Measurements from ENCODE around the gene PRKCQ. TPM values are rescaled to one million over a fixed set of nuclear protein-coding genes. Genes with fewer than 3 reads are reported as not detected.

Gene PRKCQ
- total and polyA plus RNA-seq, 2 of the 4 experiments (the other 2 are of a cell fraction), result under 0.01 to 0.03 TPM

GRCh38 chr10:6478722-6479121 lies 101.4 kb downstream of the PRKCQ start:
- H4K8ac ChIP-seq (ENCODE audit: low read depth in 2 of 2, low read length in 2 of 2), result no peak overlapping the region
- H3K79me1 ChIP-seq (ENCODE audit: low read depth in 1 of 2, low read length in 2 of 2), result no peaks in the 10 kb centered on the region
- H2BK120ac ChIP-seq (ENCODE audit: low read depth, low read length), result no peak overlapping the region
- H2AK5ac ChIP-seq (ENCODE audit: low read depth, low read length), result no peak overlapping the region
- 100% methylated on average over 2 of the region's 8 CpGs; no CpG with 5 or more reads in 1 of the 2 experiments for WGBS, 2 experiments (ENCODE audit: extremely low coverage in 2 of 2, insufficient read length in 1 of 2)
- in situ Hi-C loops (cut with MboI; ENCODE audit: low sequenced_read_pairs) (no loop called here), intact Hi-C loops (cut with micrococcal nuclease) (no loop called here), dilution Hi-C loops (cut with HindIII; ENCODE audit: low sequenced_read_pairs, unreplicated experiment) (no loop called here)
- H2BK15ac ChIP-seq (ENCODE audit: low read depth, low read length), result no peak overlapping the region
- no peak overlapping the region for H2AFZ ChIP-seq (replicated peaks; ENCODE audit: low read length, poor library complexity)
- no peak overlapping the region for H3K56ac ChIP-seq (ENCODE audit: extremely low read depth, insufficient read depth, low read length)
- H3K4me1 ChIP-seq (ENCODE audit: control insufficient read depth, insufficient read depth, low read length), result no peaks in the 10 kb centered on the region
- CTCF ChIA-PET, result no interaction called here
- H3K4me2 ChIP-seq (ENCODE audit: low read depth, low read length), result no peak overlapping the region
- no peak overlapping the region for H3K27ac ChIP-seq (ENCODE audit: insufficient read depth, low read length)
- ATAC-seq (ENCODE audit: low read depth) (no peak), DNase-seq (no peak)
- H3K36me3 ChIP-seq (ENCODE audit: control insufficient read depth, insufficient read depth, low read length), result no peaks in the 10 kb centered on the region
- no peak overlapping the region for H2BK20ac ChIP-seq (ENCODE audit: low read depth, low read length)
- H3K18ac ChIP-seq (ENCODE audit: low read depth, low read length), result no peak overlapping the region
- no peak overlapping the region for H3K4ac ChIP-seq (ENCODE audit: low read depth, low read length)
- POLR2A ChIA-PET (ENCODE audit: unreplicated experiment), result no interaction called here
- no peaks in the 10 kb centered on the region for H3K9me3 ChIP-seq (ENCODE audit: control insufficient read depth, insufficient read depth, low read length)
- no peak overlapping the region for H3K4me3 ChIP-seq (ENCODE audit: insufficient read depth, low read depth, low read length)
- no peaks in the 10 kb centered on the region for H4K20me1 ChIP-seq (ENCODE audit: insufficient read depth, low read length)
- no peaks in the 10 kb centered on the region for H3K27me3 ChIP-seq (ENCODE audit: control insufficient read depth, insufficient read depth, low read length)
- H3K23ac ChIP-seq (ENCODE audit: low read depth, low read length), result no peak overlapping the region
- no peak overlapping the region for H2BK5ac ChIP-seq (ENCODE audit: low read depth, low read length, poor library complexity, severe bottlenecking)
- H4K5ac ChIP-seq (ENCODE audit: low read depth, low read length), result no peak overlapping the region
- no peak overlapping the region for H4K91ac ChIP-seq (ENCODE audit: insufficient read depth, low read depth, low read length)
- no TSS peak for BruUV-seq (replicated peaks)
- TF ChIP-seq CTCF (conservative IDR thresholded peaks at IDR 0.05; ENCODE audit: low read depth, low read length) (no peak), MAFK (IDR thresholded peaks at IDR 0.05; ENCODE audit: low read depth, low read length) (no peak), BHLHE40 (IDR thresholded peaks at IDR 0.05; ENCODE audit: low read depth, low read length) (no peak), MXI1 (IDR thresholded peaks at IDR 0.05; ENCODE audit: borderline replicate concordance, low read depth, low read length) (no peak), RFX5 (IDR thresholded peaks at IDR 0.05; ENCODE audit: low read depth, low read length) (no peak), ELK1 (IDR thresholded peaks at IDR 0.05; ENCODE audit: borderline replicate concordance, low read depth, low read length) (no peak), USF2 (IDR thresholded peaks at IDR 0.05; ENCODE audit: low read depth, low read length) (no peak), RCOR1 (IDR thresholded peaks at IDR 0.05; ENCODE audit: insufficient replicate concordance, low read length) (no peak), NFE2L2 (IDR thresholded peaks at IDR 0.05; ENCODE audit: low read depth, low read length) (no peak), FOS (IDR thresholded peaks at IDR 0.05; ENCODE audit: low read depth, low read length) (no peak), CEBPB (IDR thresholded peaks at IDR 0.05; ENCODE audit: low read depth, low read length) (no peak), RAD21 (IDR thresholded peaks at IDR 0.05; ENCODE audit: low read length) (no peak), POLR2A (IDR thresholded peaks at IDR 0.05; ENCODE audit: low read depth, low read length) (no peak), SMC3 (IDR thresholded peaks at IDR 0.05; ENCODE audit: low read depth, low read length) (no peak), MAZ (IDR thresholded peaks at IDR 0.05; ENCODE audit: borderline replicate concordance, low read depth, low read length) (no peak), CHD1 (IDR thresholded peaks at IDR 0.05; ENCODE audit: low read depth, low read length) (no peak)
- H3K9me1 ChIP-seq (ENCODE audit: insufficient read depth, low read length), result no peaks in the 10 kb centered on the region
- no peak overlapping the region for H3K14ac ChIP-seq (replicated peaks; ENCODE audit: low read depth, low read length)
- H2AK9ac ChIP-seq (replicated peaks; ENCODE audit: low read depth, low read length, poor library complexity), result no peak overlapping the region
- no peak overlapping the region for H3K9ac ChIP-seq (ENCODE audit: low read depth, low read length)
